HL-60 (cell line): ENCODE data around the gene CAMTA1.

Experiments used
- CTCF ChIP-seq: IDR thresholded peaks from one replicate; pipeline ENCODE4 v1.5.1; 2011; ENCODE audit warnings: low read length, control low read depth, inconsistent platforms; ENCODE audit not compliant: insufficient read depth
- REST ChIP-seq: IDR thresholded peaks from 2 replicates; pipeline ENCODE4 v1.6.1; 2012; ENCODE audit warnings: low read depth; ENCODE audit not compliant: insufficient replicate concordance

GRCh38 chr1:7247158-7247557 lies 461.9 kb downstream of the CAMTA1 start:
- no peak for TF ChIP-seq CTCF
- TF ChIP-seq REST, result no peak
